Thyroid gland (tissue), 4 donors: ENCODE results near the gene BTN2A1. TPM values are rescaled to one million over a fixed set of nuclear protein-coding genes. Genes with fewer than 3 reads are reported as not detected.

ENCODE experiments used
- DNase-seq, 2 donors: peaks; one replicate each; pipeline ENCODE4 v3.0.0-alpha.2; 2019
- H3K27ac ChIP-seq, 3 donors: fragments of 200-600 bp; sonication (generic); 1 replicate in 2 of 3; 2 replicates in 1 of 3; pipeline ENCODE4 v1.5.1; 2016 to 2019; ENCODE audit warnings: mild to moderate bottlenecking in 1 of 3, moderate library complexity in 1 of 3
- H3K27me3 ChIP-seq: fragments of 200-600 bp; sonication (generic); one replicate; pipeline ENCODE4 v1.5.1; 2019
- H3K36me3 ChIP-seq, 2 donors: fragments of 200-600 bp; sonication (generic); one replicate each; pipeline ENCODE4 v1.5.1; 2016 to 2019
- H3K4me1 ChIP-seq, 2 donors: fragments of 200-600 bp; sonication (generic); one replicate each; pipeline ENCODE4 v1.5.1; 2017 to 2019
- H3K4me3 ChIP-seq, 3 donors: fragments of 200-600 bp; sonication (generic); replicated peaks in 1 of 3; 1 replicate in 2 of 3; 2 replicates in 1 of 3; pipeline ENCODE4 v1.5.1; 2016; ENCODE audit warnings: mild to moderate bottlenecking in 1 of 3
- H3K9me3 ChIP-seq: fragments of 200-600 bp; sonication (generic); one replicate; pipeline ENCODE4 v1.5.1; 2017
- CTCF ChIP-seq, 6 experiments: fragments of 200-600 bp in 3 of 6; fragments of 450-650 bp in 3 of 6; sonication (generic) in 3 of 6; IDR thresholded peaks; one replicate each; pipeline ENCODE4 v1.5.1; 2016 to 2019; ENCODE audit warnings: antibody characterized with exemption in 6 of 6, mild to moderate bottlenecking in 2 of 6, inconsistent platforms in 1 of 6, moderate library complexity in 1 of 6
- POLR2A ChIP-seq, 2 donors: fragments of 450-650 bp; IDR thresholded peaks; one replicate each; pipeline ENCODE4 v1.6.1; 2017; ENCODE audit warnings: antibody characterized with exemption in 2 of 2, mild to moderate bottlenecking in 2 of 2, moderate library complexity in 1 of 2
- WGBS, 2 donors: methylation state at CpG; one replicate each; pipeline ENCODE4 v1.1.5; 2017; 5-methylcytosine and 5-hydroxymethylcytosine counted together
- intact Hi-C: fragments of 100-400 bp; cut with DNase I; formaldehyde crosslinking; loops from one replicate; pipeline ENCODE4 v1.15.1; 2023
- total RNA-seq, 4 donors: library from RNA; depleted of rRNA; stranded (reverse); fragments of >200 nt; gene quantifications; one replicate each; pipeline ENCODE4 v1.2.3, GENCODE V29; 2016

Gene BTN2A1
- total RNA-seq, 4 donors from 2014 or later = 9.9 to 12.3 (median 11.6) TPM

- Histone ChIP-seq H3K9me3 (no peaks in the 10 kb centered on the region), H3K27me3 (no peaks in the 10 kb centered on the region), H3K27ac (no peak overlapping the region), H3K4me3 (no peak overlapping the region), H3K36me3 (peaks cover 16 to 20% of the 10 kb centered on the region in 2 donors), H3K4me1 (no peaks in the 10 kb centered on the region)
- no peak for DNase-seq
- TF ChIP-seq POLR2A (IDR thresholded peaks at IDR 0.05) (no peak), CTCF (IDR thresholded peaks at IDR 0.05) (no peak)
- intact Hi-C loops = no loop called here
Observed at GRCh38 chr6:26471970-26472369, 14.2 kb downstream of the BTN2A1 start.

GRCh38 chr6:26472549-26473290 lies 15.0 kb downstream of the BTN2A1 start:
- TF ChIP-seq POLR2A (IDR thresholded peaks at IDR 0.05) (no peak), CTCF (IDR thresholded peaks at IDR 0.05) (no peak)
- H3K4me3 ChIP-seq = no peak overlapping the region

GRCh38 chr6:26473429-26473757 lies 15.6 kb downstream of the BTN2A1 start:
- peak overlapping the region; percentile 83 to 92 (median 90) for H3K27ac ChIP-seq
- intact Hi-C loops = no loop called here
- TF ChIP-seq POLR2A (IDR thresholded peaks at IDR 0.05) (no peak), CTCF (IDR thresholded peaks at IDR 0.05) (no peak)
- no peaks in the 10 kb centered on the region for H3K4me1 ChIP-seq
- 84 to 89% methylated on average over 1 of the region's 1 CpG for WGBS, 2 donors
- H3K4me3 ChIP-seq = peak overlapping the region in 2 of 3 donors; percentile 5 to 17
- no peak for DNase-seq
- H3K9me3 ChIP-seq = no peaks in the 10 kb centered on the region
- no peaks in the 10 kb centered on the region for H3K27me3 ChIP-seq
- peaks cover 4 to 7% of the 10 kb centered on the region in 2 donors for H3K36me3 ChIP-seq

More at GRCh38 chr6:26472549-26473290, 15.0 kb downstream of the BTN2A1 start:
- Histone ChIP-seq H3K27me3 (no peaks in the 10 kb centered on the region), H3K36me3 (peaks cover 9 to 14% of the 10 kb centered on the region in 2 donors), H3K4me1 (no peaks in the 10 kb centered on the region), H3K27ac (peak overlapping the region in 1 of 3 donors; percentile 92), H3K9me3 (no peaks in the 10 kb centered on the region)
- 94 to 98% methylated on average over 4 of the region's 4 CpGs for whole genome bisulfite sequencing, 2 donors
- no peak for DNase-seq
- intact Hi-C loops = no loop called here

- intact Hi-C loops = no loop called here
- no peaks in the 10 kb centered on the region for H3K27me3 ChIP-seq
- peaks cover 0 to 2% of the 10 kb centered on the region in 2 donors for H3K36me3 ChIP-seq
- 17 to 22% methylated on average over 12 of the region's 12 CpGs for WGBS, 2 donors
- H3K9me3 ChIP-seq = no peaks in the 10 kb centered on the region
- peak; percentile 61 to 69 for DNase-seq
- TF ChIP-seq POLR2A (IDR thresholded peaks at IDR 0.05) (peak in 1 of 2 donors; percentile 60), CTCF (IDR thresholded peaks at IDR 0.05) (no peak)
- peak overlapping the region in 2 of 3 donors; percentile 17 to 18 for H3K4me3 ChIP-seq
- H3K4me1 ChIP-seq = no peaks in the 10 kb centered on the region
- H3K27ac ChIP-seq = peak overlapping the region; percentile 83 to 92 (median 90)
Observed at GRCh38 chr6:26473758-26474438, 16.1 kb downstream of the BTN2A1 start.

- Histone ChIP-seq H3K4me3 (peak overlapping the region in 2 of 3 donors; percentile 17 to 18), H3K4me1 (no peaks in the 10 kb centered on the region), H3K36me3 (no peaks in the 10 kb centered on the region), H3K27ac (peak overlapping the region; percentile 83 to 92 (median 90)), H3K9me3 (no peaks in the 10 kb centered on the region), H3K27me3 (no peaks in the 10 kb centered on the region)
- WGBS, 2 donors = 63 to 71% methylated on average over 2 of the region's 2 CpGs
- TF ChIP-seq POLR2A (IDR thresholded peaks at IDR 0.05) (no peak), CTCF (IDR thresholded peaks at IDR 0.05) (no peak)
- intact Hi-C loops = no loop called here
- no peak for DNase-seq
Observed at GRCh38 chr6:26474439-26474881, 16.7 kb downstream of the BTN2A1 start.
